Measurements from ENCODE around the gene NCBP1.
"Not testable (repeated sequence)": the region's sequence is repeated elsewhere in the genome, so short reads cannot be mapped to it uniquely, and the experiment has no call there.

The NCBP1 gene

DNA sequence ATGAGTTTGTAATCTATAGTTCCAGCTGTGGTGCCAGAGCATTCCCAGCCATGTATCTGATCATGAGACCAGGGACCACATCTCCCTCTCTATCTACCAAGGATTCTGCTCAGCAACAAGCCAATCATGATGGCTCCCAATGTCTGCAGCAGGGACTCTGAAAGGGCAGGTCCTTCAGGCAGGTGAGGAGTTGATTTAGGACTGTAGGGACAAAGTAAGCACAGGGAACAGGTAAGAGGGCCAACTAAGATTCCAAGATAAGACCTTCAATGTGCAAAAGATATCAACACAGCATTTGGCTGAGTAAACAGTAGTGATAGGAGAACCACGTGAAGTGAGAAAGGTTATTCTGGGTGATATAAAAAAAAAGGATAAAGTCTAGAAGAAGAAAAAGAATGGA lies 55.0 kb downstream of the NCBP1 start:
- no peak for DNase-seq

DNA sequence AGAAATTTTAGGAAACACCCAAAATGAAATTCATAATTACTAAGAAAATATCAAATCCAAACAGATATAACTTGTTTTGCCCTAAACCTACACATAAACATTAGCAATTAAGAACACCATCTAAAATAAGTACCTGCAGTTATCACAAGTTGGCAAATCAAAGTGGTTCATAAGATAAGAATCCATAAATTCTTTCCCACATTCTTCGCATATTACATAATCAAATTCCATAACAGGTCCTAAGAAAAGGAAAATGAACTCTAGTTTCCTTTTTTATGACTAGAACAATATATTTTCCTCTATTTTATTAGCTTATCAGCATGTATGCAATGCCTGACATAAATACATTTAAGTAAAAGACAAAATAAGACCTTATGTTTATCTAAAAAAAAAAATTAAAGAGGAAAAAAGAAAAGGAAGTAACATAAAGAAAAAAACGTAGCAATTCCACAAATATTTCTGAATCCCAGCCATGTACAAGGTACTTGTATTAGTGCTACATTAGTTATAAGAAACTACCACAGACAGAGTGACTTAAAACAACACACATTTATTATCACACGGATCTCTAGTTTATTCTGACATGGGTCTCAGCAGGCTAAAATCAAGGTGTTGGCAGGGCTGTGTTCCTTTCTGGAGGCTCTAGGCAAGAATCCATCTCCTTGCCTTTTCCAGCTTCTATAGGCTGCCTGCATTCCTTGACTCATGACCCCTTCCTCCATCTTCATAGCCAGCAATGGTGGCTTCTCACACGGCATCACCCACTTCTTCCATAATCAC lies 56.0 kb downstream of the NCBP1 start:
- DNase-seq: no peak

DNA sequence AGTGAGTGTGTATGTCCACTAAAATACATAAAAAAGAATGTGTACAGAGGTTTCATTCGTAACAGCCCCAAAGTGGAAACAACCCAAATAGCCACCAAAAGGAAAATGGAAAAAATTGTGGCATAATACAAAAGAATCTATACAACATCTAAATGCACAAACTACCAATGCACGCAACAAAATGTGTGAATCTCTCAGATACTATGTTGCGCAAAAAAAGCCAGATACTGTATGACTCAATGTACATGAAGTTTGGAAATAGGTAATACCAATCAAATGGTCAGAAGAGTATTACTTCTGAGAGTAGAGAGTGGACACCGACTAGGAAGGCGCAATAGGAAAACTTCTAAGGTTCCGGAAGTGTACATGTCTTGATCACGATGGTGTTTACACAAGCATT lies 61.1 kb downstream of the NCBP1 start:
- no peak for DNase-seq

DNA sequence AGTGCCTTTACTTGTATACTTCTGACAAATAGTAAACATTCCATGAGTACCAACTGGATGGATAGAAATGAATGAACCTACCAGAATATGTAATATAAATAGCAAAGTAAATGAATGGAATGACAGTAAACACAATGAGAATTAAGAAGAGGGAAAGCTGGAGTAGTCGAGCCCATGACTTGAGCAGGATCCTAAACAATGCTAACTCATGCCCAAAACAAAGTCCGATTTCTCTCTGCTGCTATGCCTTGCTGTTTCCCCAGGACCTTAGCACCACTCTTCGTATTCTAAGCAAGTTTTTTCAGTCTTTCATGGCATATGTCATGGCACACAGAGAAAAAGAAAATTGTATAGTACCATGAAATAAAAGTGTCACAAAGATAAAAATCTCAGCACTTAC lies 61.8 kb downstream of the NCBP1 start:
- DNase-seq: no peak

DNA sequence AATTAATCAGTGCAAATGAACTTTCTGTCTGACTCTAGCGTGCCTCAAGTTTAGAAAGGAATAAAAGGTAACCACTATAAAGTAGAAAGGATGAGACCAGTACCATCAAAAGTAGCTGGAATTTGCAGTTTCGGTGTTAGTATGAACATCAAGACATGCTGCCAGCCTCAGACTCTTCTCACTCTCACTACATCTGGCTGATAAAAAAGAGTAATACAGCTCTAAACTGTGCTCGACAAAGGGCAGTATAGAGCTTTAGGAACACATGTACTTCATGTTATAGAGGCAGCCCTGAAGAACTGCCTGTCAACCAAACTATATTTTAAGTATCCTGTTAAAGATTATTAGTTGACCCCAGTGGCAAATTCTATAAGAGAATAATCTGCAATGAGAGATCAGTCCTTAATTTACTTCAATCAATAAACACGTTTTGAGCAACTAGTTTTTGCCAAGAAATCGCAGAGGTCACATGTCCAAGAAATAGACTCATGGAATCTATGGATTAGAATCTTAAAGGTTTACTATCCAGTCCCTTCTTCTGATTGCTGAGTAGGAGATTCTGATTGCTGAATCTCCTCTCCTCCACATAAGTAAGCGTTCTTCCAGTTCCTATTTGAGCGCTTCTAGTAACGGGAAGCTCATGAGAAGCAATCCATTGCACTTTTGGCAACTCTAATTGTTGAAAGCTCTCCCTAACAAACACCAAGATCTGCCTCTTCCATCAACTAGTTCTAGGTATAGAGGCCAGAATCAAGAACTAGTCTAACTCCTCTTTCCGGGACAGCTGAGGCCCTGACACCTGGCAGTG lies 62.6 kb downstream of the NCBP1 start:
- no peak for DNase-seq

DNA sequence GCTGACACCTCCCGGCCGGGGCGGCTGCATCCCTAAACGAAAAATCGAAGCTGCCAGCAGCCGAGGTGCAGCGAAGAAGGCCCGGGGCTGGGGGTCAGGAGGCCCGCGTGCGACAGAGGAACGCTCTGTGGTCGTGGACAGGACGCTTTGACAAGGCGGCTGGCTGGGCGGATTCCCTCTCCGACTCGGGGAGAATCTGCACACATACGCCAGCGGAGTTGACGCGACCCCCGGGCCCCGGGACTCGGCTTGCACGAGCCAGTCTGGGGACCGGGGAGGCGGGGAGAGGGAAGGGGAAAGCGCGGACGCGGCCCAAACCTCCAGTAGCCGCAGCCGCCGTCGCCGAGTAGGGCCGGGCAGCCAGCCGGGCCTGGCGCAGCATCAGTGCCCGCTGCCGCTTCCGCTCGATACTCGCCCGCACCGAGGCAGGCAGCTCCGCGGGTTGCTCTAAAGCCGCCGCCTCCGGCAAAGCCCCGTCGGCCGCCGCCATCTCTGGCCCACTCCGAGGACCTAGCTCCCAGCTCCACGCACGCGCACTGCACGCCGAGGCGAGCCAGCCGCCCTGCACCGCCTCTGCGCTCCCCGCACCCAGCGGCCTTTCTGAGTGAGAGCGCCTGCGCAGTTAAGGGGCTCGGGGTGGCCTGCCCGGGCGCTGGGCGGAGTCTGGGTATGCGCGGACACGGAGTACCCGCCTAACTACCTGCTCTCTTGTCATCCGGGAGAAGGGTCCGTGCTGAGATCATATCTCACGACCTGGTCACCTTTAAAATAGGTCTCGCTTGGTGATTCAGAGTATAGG lies 63.4 kb downstream of the NCBP1 start, which contains the start of gene XPA:
XPA (minus strand) TSS at position 538 of the 799 bp plus-strand sequence; CDS start at position 490, 48 bp downstream.
- peak; percentile 93 for DNase-seq

DNA sequence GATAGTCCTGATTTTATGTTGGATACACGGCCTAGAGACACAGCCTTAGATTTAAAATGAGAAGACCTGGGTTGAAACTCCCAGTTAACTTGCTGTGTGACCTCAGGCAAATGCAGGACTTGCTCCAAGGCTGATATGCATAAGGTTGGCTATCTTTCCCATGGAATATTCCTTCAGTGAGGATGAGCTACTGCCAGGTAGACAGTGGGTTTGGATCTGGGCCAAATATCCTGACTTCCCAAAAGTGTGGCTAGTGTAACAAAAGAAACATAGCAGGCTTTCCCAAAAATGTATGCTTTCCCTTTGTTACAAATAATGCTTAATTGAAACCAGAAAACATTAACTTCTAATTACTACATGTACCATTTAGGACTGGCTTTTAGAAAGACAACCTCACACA lies 64.2 kb downstream of the NCBP1 start:
- DNase-seq: no peak

DNA sequence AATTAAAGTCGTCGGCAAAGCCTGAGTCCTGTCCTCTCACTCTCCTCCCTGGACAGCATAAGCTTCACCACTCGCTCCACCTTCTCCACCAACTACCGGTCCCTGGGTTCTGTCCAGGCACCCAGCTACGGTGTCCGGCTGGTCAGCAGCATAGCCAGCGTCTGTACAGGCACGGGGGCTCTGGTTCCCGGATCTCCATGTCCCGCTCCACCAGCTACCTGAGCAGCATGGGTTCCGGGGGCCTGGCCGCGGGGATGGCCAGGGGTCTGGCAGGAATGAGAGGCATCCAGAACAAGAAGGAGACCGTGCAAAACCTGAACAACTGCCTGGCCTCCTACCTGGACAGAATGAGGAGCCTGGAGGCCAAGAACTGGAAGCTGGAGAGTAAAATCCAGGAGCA lies 65.2 kb downstream of the NCBP1 start:
- DNase-seq: no peak

DNA sequence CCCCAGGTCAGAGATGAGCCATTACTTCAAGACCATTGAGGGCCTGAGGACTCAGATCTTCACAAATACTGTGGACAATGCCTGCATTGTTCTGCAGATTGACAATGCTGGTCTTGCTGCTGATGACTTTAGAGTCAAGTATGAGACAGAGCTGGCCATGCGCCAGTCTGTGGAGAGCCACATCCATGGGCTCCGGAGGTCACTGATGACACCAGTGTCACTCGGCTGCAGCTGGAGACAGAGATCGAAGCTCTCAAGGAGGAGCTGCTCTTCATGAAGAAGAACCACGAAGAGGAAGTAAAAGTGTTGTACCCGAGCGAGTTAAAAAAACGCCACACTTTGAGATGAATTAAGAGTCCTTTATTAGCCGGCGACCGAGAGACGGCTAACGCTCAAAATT lies 65.7 kb downstream of the NCBP1 start:
- not testable (repeated sequence) for DNase-seq

DNA sequence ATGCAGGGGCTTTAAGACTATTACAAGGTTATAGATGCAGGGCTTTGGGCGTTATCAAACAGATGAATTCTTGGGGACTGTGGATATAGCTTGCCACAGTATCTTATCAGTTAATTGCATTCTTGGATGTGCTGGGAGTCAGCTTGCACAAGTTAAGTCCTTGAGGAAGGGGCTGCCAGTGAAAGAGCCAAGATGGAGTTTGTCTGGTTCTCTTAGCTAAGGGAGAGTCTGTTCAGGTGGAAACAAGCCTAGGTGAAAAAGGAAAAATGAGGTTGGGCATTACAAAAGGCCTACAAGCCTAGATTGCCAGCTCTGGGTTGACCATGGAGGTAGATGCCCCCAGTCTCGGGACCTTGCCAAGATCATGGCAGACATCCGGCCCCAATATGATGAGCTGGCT lies 66.2 kb downstream of the NCBP1 start:
- not testable (repeated sequence) for DNase-seq

DNA sequence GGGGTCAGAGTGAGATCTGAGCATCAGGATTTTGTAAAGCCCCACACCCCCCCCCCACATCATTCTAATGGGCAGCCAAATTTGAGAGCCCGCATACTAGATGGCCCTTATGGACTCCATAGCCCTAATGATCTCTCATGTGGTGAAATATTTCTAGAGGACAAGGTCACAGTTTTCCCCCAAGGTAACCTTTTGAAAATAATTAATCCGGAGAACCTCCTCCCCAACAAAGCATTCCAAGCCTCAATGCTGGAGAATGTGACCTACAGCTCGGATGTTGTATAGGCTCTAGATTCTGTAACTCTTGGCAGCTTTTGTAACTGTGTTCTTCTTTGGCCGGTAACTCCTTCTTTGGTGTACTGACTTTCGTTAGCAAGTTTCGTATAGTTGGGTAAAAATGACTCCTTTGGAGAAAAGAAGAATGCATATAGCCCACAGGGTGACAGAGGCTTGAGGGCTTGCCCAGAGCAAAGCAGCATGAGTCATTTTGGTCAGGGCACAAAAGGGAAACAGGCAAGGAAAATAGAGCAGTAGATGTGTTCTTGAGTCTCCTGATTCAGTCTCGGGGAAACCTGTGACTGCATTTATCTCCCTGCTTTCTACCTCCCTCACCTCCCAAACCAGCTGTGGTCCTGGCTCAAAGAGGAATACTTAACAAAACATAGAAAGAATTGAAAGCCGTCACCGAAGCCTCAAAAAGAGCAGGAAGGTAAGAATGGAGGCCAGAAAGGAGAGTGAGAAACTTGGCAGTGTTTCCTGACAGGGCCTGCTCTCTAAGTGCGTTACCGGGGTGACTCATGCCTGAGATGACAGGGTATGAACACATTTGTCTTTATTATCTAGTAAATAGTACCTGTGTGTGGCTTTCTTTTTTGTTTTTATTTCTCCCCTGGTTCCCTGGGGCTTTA lies 70.1 kb downstream of the NCBP1 start:
- DNase-seq: no peak

DNA sequence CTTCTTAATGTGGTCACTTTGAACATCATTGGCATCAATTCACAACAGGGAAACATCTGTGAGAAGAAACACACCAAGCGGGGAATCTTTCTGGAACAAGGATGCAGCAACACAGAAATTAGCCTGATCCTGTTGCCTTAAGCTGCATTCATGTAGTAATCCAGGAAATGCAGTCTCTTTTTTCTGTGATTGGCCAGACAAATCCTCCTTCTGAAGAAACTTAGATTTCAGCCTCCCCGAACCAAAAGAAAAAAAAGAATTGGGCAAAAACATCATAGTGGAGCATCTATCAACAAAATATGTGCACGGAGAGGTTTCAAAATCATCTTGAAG lies 70.7 kb downstream of the NCBP1 start:
- DNase-seq: no peak

DNA sequence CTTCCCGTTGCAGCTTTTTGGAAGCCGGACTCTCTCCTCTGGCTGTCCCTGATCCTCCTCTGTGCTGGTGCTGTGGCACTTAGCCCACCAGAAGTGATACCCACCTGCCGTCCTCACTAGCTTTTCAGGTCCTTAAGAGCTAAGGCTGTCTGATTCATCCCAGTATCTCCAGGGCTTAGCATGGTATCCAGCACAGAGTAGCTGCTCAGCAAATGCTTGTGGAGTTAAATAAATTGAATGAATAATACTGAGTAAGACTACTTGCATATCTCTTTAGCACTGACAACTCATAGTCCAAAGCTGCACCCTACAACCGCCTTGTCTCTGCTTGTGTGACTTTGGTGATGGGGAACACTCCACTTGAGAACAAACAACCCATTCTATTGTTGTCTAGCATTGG lies 71.2 kb downstream of the NCBP1 start:
- no peak for DNase-seq

DNA sequence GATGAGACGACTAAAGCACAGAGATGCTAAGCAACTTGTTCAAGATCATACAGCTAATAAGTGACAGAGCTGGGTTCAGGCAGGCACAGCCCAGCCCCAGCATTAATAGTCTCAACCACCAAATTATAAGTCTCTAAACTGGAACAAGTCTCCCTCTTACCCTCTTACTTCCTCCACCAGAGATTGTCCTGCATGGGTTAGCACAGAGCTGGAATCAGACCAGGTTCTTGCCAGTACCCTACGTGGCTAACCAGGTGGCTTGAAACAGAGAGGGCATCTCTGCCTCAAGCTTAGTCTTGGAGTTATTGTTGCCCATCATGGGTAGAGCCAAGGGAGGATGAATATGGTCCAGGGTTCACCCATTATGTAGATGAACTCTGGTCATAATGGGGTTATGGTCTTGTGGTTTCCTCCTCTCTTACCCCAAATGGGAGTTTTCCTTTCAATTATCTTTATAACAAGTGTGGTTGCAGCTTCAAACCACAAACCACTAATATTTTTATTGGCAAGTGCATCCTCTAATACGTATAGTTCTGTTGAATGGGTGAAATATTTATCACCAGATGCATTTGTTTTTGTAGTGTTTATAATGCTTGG lies 71.8 kb downstream of the NCBP1 start:
- no peak for DNase-seq

DNA sequence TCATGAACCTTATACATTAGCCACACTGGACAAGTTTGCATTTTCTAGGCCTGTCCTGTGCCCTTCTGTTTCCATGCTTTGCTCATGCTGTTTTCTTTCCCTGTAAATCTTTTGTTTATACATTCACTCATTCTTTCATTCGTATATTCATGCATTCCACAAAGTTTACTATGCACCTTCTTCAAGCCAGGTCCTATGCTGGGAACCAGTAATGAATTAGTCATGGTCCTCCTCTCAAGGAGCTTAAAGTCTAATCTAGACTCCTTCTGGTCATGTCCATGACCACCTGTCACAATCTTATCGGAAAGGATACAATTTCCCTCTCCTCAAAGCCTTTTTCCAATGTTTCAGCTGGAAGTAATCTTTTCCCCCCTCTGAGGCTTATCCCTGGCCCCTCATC lies 72.6 kb downstream of the NCBP1 start:
- DNase-seq: no peak

DNA sequence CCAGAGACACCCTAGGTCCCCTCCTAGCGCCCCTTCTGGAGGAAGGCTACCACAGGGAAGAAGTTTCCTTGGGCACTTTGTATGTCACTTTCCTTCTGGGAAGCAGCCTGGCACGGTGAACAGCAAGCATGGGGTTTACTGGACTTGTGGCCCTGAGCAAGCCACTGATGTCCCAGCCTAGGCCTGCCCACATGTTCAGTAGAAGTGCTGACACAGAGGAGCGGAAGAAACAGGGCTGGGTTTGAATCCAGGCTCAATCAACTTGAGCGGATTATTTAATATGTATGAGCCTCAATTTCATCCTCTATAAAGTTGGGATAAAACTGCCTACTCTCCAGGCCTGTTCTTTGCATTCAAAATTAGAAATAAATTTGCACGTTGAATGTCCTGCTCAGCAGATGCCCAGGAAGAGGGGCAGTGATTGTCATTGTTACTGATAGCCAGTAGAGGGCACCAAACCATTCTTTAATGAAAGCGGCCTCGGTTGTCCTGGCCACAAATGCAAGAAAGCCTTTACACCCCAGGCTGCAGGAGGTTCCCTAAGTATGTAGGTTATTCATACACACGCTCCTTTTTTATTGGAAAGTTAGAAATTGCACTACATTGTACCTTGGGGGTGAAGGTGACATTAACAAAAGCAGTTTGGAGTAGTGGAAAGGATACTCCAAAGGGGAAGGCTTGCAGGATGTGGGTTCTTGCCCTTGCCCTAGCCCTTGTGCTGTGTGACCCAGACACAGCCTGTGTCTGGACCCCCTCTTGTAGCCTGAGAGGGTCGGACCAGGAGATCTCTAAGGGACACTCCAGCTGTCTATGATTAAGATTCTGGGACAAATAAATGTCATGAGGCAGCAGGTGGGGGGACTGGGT lies 77.0 kb downstream of the NCBP1 start:
- DNase-seq: peak; percentile 52

DNA sequence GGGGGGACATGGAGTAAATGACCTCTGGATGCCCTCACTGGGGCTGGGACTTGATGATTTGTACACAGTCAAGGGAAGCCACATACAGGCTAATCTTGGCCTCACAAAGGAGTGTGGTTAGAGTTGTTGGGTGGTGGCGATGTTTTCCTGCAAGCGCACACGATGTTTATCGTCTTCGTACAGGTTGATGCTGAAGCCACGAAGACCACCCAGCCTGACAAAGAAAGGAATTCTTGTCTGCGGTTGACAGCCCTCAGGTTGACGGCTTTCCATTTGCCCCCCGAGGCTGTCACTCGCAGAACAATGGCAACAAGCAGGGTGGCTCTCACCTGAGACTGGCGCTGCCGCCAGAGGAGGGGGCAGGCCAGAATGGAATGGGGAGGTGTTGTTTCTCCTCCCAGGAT lies 77.6 kb downstream of the NCBP1 start:
- DNase-seq: no peak

DNA sequence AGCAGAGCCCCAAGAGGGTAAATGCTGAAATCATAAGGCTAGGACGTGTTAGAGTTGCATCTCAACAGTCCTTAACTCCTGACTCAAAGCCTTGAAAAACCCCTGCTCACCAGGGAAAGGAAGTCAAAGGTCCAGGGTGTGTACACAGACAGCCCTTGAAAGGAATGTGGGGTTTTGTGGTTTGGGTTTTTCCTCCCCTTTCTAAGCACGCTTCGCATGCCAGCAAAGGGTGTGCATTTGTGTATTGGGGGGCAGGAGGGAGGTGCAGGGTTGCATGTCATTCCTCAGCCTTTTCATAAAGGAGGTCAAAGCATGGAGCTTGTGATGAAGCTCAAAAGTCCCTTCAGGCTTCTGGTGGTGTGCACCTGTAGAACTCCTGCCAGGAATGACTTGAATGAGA lies 80.8 kb downstream of the NCBP1 start:
- no peak for DNase-seq

DNA sequence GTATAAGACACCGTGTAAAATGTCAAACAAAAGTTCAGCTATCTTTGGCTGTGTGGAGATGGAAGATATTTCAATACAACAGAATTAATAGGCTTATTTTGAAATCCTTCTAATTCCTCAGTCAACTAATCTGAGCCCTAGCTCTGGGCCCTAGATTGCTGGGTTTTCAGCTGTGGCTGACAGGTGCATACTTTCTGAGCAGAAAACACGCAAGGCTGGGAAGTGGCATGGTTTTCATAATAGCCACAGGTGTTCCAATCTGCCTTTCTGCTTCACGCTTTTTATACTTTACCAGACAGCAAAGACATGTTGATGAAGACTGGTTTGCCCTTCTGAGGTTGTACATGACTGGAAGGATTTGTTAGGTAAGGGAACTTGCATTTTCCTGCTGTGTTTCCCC lies 84.2 kb downstream of the NCBP1 start:
- DNase-seq: no peak

DNA sequence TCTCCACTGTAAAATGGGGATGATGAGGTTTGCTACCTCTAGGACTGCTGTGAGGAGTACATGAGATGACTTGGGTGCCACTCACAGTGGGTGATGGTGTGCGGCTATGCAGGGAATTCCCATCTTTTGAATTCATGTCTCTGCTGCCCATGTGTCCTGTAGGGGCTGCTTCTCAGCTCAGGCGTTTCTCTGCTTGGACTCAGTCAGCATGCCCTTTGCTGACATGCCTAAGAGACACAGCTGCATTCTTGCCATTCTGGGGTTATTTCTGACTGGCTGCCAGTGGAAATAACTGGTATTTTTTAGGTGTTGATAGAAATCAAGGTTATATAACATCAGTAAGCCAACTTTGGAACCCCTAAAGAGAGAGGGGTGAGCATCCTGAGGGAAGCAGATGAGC lies 87.8 kb downstream of the NCBP1 start:
- DNase-seq: no peak

DNA sequence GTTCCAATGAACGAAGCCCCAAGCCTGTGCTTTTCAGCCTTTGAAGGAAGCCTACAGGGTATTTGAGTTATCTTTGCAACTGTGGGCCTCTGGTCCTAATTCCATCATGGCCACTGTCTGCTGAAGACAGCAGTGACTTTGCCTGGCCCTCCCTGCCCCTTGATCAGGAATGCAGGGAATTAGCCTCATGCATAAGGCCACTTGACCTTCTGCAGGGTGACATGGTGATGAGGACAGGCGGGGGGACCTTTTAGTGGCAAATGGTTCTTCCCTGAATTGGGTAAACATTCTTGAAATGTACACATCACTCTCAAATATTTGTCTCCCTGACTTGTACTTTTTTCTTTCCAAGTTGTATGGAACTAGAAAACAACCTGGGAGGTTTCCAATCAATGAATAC lies 88.7 kb downstream of the NCBP1 start:
- no peak for DNase-seq
